H9 (cell line): Measurements from ENCODE around the gene ZNF672. TPM values are rescaled to one million over a fixed set of nuclear protein-coding genes. Genes with fewer than 3 reads are reported as not detected.

ENCODE experiments used
- DNase-seq: peaks from one replicate; pipeline ENCODE4 v3.0.0-alpha.2; 2017
- H2AFZ ChIP-seq: one replicate; pipeline ENCODE4 v1.6.1; 2013; ENCODE audit warnings: mild to moderate bottlenecking, low read length, control low read depth, moderate library complexity
- H2AK5ac ChIP-seq: 2 replicates; pipeline ENCODE4 v1.6.1; 2013; ENCODE audit warnings: low read length, control low read depth, mixed read lengths; ENCODE audit not compliant: insufficient read length
- H2BK120ac ChIP-seq: one replicate; pipeline ENCODE4 v1.6.1; 2013; ENCODE audit warnings: low read depth, mild to moderate bottlenecking, low read length, control low read depth, inconsistent platforms; ENCODE audit not compliant: poor library complexity, severe bottlenecking
- H2BK12ac ChIP-seq: 2 replicates; pipeline ENCODE4 v1.6.1; 2013; ENCODE audit warnings: low read length, control low read depth, mixed read lengths, low read depth; ENCODE audit not compliant: insufficient read length
- H2BK15ac ChIP-seq: 2 replicates; pipeline ENCODE4 v1.6.1; 2013; ENCODE audit warnings: low read depth, low read length, control low read depth
- H2BK20ac ChIP-seq: one replicate; pipeline ENCODE4 v1.6.1; 2013; ENCODE audit warnings: low read depth, mild to moderate bottlenecking, low read length, control low read depth, inconsistent platforms; ENCODE audit not compliant: poor library complexity, severe bottlenecking
- H2BK5ac ChIP-seq: 2 replicates; pipeline ENCODE4 v1.6.1; 2013; ENCODE audit warnings: low read length, control low read depth, mixed read lengths; ENCODE audit not compliant: insufficient read length
- H3K14ac ChIP-seq: 2 replicates; pipeline ENCODE4 v1.6.1; 2013; ENCODE audit warnings: low read length, control low read depth; ENCODE audit not compliant: insufficient read depth
- H3K18ac ChIP-seq: 2 replicates; pipeline ENCODE4 v1.6.1; 2013; ENCODE audit warnings: low read depth, mild to moderate bottlenecking, mixed read lengths, low read length, control low read depth; ENCODE audit not compliant: insufficient read length
- H3K23ac ChIP-seq: 2 replicates; pipeline ENCODE4 v1.6.1; 2013; ENCODE audit warnings: low read length, control low read depth, mixed read lengths, low read depth; ENCODE audit not compliant: insufficient read length
- H3K23me2 ChIP-seq: 2 replicates; pipeline ENCODE4 v1.6.1; 2013; ENCODE audit warnings: low read depth, mild to moderate bottlenecking, mixed read lengths, low read length, control low read depth; ENCODE audit not compliant: insufficient read length, poor library complexity, severe bottlenecking
- H3K27ac ChIP-seq: 2 replicates; pipeline ENCODE4 v1.5.1; 2013; ENCODE audit warnings: low read length, control low read depth, mixed read lengths, low read depth; ENCODE audit not compliant: insufficient read length
- H3K27me3 ChIP-seq: 2 replicates; pipeline ENCODE4 v1.6.1; 2013; ENCODE audit warnings: low read length, control low read depth, inconsistent platforms; ENCODE audit not compliant: insufficient read depth
- H3K4ac ChIP-seq: 2 replicates; pipeline ENCODE4 v1.6.1; 2013; ENCODE audit warnings: low read depth, mild to moderate bottlenecking, control low read depth, inconsistent platforms, low read length, moderate library complexity
- H3K4me1 ChIP-seq: 2 replicates; pipeline ENCODE4 v1.6.1; 2013; ENCODE audit warnings: low read length, control low read depth, inconsistent platforms; ENCODE audit not compliant: insufficient read depth
- H3K4me2 ChIP-seq: 2 replicates; pipeline ENCODE4 v1.6.1; 2013; ENCODE audit warnings: low read length, control low read depth, mixed read lengths; ENCODE audit not compliant: insufficient read length, insufficient read depth
- H3K56ac ChIP-seq: 2 replicates; pipeline ENCODE4 v1.6.1; 2013; ENCODE audit warnings: low read depth, mild to moderate bottlenecking, mixed read lengths, low read length, control low read depth; ENCODE audit not compliant: insufficient read length
- H3K79me1 ChIP-seq: 2 replicates; pipeline ENCODE4 v1.6.1; 2013; ENCODE audit warnings: low read depth, mild to moderate bottlenecking, moderate library complexity, low read length, control low read depth, inconsistent platforms; ENCODE audit not compliant: insufficient read depth, poor library complexity, severe bottlenecking
- H3K79me2 ChIP-seq: 2 replicates; pipeline ENCODE4 v1.6.1; 2013; ENCODE audit warnings: low read length, control low read depth, inconsistent platforms; ENCODE audit not compliant: insufficient read depth
- H3K9ac ChIP-seq: 2 replicates; pipeline ENCODE4 v1.6.1; 2013; ENCODE audit warnings: low read length, control low read depth, mixed read lengths; ENCODE audit not compliant: insufficient read length; ENCODE audit errors: extremely low read depth
- H3K9me3 ChIP-seq: one replicate; pipeline ENCODE4 v1.6.1; 2013; ENCODE audit warnings: low read depth, low read length, inconsistent platforms; ENCODE audit not compliant: control insufficient read depth
- H3T11ph ChIP-seq: one replicate; pipeline ENCODE4 v1.6.1; 2013; ENCODE audit warnings: mild to moderate bottlenecking, low read length, control low read depth, inconsistent platforms
- H4K20me1 ChIP-seq: one replicate; pipeline ENCODE4 v1.6.1; 2013; ENCODE audit not compliant: control insufficient read depth, insufficient read length, insufficient read depth
- H4K5ac ChIP-seq: 2 replicates; pipeline ENCODE4 v1.6.1; 2013; ENCODE audit warnings: low read depth, mild to moderate bottlenecking, mixed read lengths, low read length, control low read depth; ENCODE audit not compliant: insufficient read length
- H4K8ac ChIP-seq: replicated peaks from 2 replicates; pipeline ENCODE4 v1.6.1; 2013; ENCODE audit warnings: low read length, control low read depth, mixed read lengths, low read depth; ENCODE audit not compliant: insufficient read length
- H4K91ac ChIP-seq: 2 replicates; pipeline ENCODE4 v1.6.1; 2013; ENCODE audit warnings: low read depth, mild to moderate bottlenecking, moderate library complexity, mixed read lengths, low read length, control low read depth; ENCODE audit not compliant: insufficient read length
- H3K27ac Mint-ChIP-seq, 3 experiments: 2 replicates in 2 of 3; 3 replicates in 1 of 3; pipeline ENCODE4 v1.8.0; 2020 to 2021; ENCODE audit warnings: mixed read lengths in 3 of 3, mild to moderate bottlenecking in 1 of 3, moderate library complexity in 1 of 3
- H3K27me3 Mint-ChIP-seq: 2 replicates; pipeline ENCODE4 v1.8.0; 2021; ENCODE audit warnings: low read depth, mild to moderate bottlenecking, moderate library complexity, mixed read lengths
- H3K36me3 Mint-ChIP-seq, 3 experiments: 2 replicates in 2 of 3; 3 replicates in 1 of 3; pipeline ENCODE4 v1.8.0; 2020 to 2021; ENCODE audit warnings: low read depth in 3 of 3, mixed read lengths in 3 of 3; ENCODE audit not compliant: insufficient read depth in 1 of 3
- H3K4me1 Mint-ChIP-seq, 2 experiments: 2 replicates each; pipeline ENCODE4 v1.8.0; 2020; ENCODE audit warnings: mixed read lengths in 2 of 2
- H3K4me3 Mint-ChIP-seq, 2 experiments: 2 replicates in 1 of 2; 3 replicates in 1 of 2; pipeline ENCODE4 v1.8.0; 2020 to 2021; ENCODE audit warnings: mild to moderate bottlenecking in 2 of 2, mixed read lengths in 2 of 2, moderate library complexity in 1 of 2
- H3K9me3 Mint-ChIP-seq, 2 experiments: 2 replicates in 1 of 2; 3 replicates in 1 of 2; pipeline ENCODE4 v1.8.0; 2020; ENCODE audit warnings: mild to moderate bottlenecking in 2 of 2, mixed read lengths in 2 of 2, moderate library complexity in 1 of 2
- CTCF ChIP-seq: fragments of 200-600 bp; sonication (generic); conservative IDR thresholded peaks from 3 replicates; pipeline ENCODE4 v1.8.0; 2021; ENCODE audit warnings: antibody characterized with exemption, mild to moderate bottlenecking
- WGBS: extraction: QIAGEN DNeasy Blood & Tissue Kit; methylation state at CpG from one replicate; pipeline ENCODE4 v1.1.7; 2013; ENCODE audit warnings: missing lambda C conversion rate, low lambda C conversion rate, mixed read lengths; ENCODE audit not compliant: insufficient read length; ENCODE audit errors: extremely low coverage; 5-methylcytosine and 5-hydroxymethylcytosine counted together
- total RNA-seq: library from RNA; stranded (reverse); gene quantifications from 2 replicates; pipeline ENCODE4 v1.2.1, GENCODE V29; 2021

The ZNF672 gene
- total RNA-seq, 1 experiment from 2014 or later: 29.4 TPM

GRCh38 chr1:248790456-248790855 lies 47.6 kb upstream of the ZNF672 start:
- Histone ChIP-seq H4K20me1 (no peaks in the 10 kb centered on the region), H3K27ac (no peak overlapping the region), H4K8ac (no peak overlapping the region), H2AFZ (no peak overlapping the region), H2BK15ac (no peak overlapping the region), H3K9me3 (peaks cover 79% of the 10 kb centered on the region), H3T11ph (no peak overlapping the region), H2BK120ac (no peak overlapping the region), H3K4me2 (no peak overlapping the region), H2BK20ac (no peak overlapping the region), H3K23ac (no peak overlapping the region), H2AK5ac (no peak overlapping the region), H3K9ac (no peak overlapping the region), H3K4ac (no peak overlapping the region), H2BK5ac (no peak overlapping the region), H3K4me1 (no peaks in the 10 kb centered on the region), H3K14ac (no peak overlapping the region), H4K5ac (no peak overlapping the region), H3K79me1 (no peaks in the 10 kb centered on the region), H3K56ac (no peak overlapping the region), H3K27me3 (no peaks in the 10 kb centered on the region), H3K23me2 (no peaks in the 10 kb centered on the region), H3K18ac (no peak overlapping the region), H3K79me2 (no peaks in the 10 kb centered on the region), H4K91ac (no peak overlapping the region), H2BK12ac (no peak overlapping the region)
- H3K4me1 Mint-ChIP-seq: no peaks in the 10 kb centered on the region
- no peak for DNase-seq
- peaks cover 82 to 91% of the 10 kb centered on the region in 2 experiments for H3K9me3 Mint-ChIP-seq
- WGBS: no CpG with 5 or more reads among the region's 5 CpGs
- no peak overlapping the region for H3K27ac Mint-ChIP-seq
- H3K27me3 Mint-ChIP-seq: peaks cover 2% of the 10 kb centered on the region
- no peak for TF ChIP-seq CTCF
- H3K4me3 Mint-ChIP-seq: no peak overlapping the region
- H3K36me3 Mint-ChIP-seq: peaks cover 4 to 21% (median 5%) of the 10 kb centered on the region in 3 experiments; a peak in 5 of 7 replicates
